HG03575 (cell line): ENCODE measurements around the gene PRR33.

ENCODE experiments used
- ATAC-seq: cut with Tn5 transposase; IDR thresholded peaks from one replicate; pipeline ENCODE4 v1.9.1; 2021; ENCODE audit not compliant: unreplicated experiment, insufficient number of reproducible peaks, low FRiP score; ENCODE audit errors: extremely low read depth

The PRR33 gene

DNA sequence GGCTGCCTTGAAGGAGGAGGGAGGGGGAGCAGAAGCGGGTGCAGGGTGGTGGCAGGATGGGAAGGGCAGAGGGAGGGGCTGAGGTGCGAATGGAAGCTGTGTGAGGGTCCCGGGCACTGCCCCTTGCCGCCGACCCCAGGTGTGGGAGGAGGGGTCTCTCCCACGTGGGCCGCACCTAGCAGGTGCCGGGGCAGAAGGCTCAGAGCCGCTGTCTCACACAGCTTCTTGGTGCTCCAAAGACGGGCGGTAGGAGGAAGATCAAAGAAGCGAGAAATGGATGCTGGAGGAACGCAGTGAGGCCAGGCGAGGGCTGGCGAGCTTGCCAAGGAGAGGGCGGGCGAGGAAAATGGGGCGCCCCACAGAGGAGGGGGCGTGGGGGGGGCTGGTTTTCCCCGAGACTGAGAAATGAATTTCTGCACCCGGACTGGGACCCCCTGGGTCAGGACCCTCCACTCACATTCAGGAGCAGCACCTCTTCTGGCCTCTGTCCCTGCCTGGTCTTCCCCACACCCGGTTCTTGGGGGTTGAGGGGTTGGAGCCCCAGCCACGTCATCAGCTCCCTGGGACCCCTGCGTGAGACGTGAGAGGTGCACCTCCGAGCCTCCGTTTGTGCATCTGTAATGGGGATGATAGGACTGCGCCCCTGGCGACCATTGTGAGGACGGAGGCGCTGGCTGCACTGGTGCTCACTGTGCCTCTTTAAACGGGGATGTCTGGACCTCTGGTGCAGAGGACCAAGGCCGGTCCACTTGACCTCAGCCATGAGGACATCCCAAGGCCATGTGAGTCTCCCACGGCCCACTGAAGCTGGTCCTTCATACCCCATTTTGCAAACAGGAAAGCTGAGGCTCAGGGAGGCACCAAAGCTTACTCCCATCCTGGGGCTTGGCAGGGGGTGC, 22.0 kb downstream of the PRR33 start:
- no peak for ATAC-seq

- no peak for ATAC-seq
These were observed 22.9 kb downstream of the PRR33 start for GRCh38 chr11:1868636-1869291.

DNA sequence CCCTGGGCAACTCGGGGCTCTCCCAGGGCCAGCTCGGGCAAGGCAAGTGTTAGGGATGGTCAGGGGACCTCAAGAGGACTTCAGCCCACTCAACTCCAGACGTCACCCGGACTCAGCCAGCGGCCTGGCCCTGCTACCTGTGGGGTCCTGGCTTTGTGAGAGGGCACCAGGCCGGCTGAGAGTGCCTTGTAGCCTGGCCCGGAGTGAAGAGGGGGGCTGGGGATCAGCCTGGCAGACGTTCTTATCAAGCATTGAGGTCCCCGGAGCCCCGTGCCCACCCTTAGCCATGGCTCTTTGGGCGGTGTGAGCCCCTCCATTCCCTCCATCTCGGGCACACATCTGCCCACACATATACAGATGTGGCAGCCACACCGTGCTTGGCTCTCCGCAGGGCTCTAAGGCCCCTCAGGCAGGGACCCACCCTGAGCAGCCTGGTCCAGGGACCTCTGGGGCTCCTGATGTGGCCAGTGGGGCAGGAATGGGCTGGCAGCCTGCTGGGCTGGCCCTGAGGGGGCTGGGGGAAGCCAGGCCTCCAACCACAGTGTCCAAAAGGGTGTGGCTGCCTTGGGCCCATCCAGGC, 23.5 kb downstream of the PRR33 start:
- no peak for ATAC-seq

DNA sequence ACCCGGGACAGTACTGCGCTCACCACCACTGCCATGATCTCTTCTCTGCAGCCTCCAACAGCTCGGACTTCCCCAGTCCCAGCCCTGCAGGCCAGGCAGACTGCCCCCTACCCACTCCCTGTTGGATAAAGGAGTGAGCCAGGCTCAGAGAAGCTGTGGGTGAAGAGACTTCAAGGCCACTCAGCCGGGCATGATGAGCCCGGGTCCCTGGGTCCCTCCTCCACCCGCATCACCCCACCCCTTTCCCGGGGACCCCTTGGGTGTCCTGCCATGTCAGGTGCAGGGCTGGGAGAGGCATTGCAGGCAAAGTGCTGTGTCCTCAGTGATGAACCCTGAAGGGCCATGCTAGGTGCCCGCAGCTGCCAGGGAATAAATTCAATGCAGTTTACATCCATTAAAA, 24.3 kb downstream of the PRR33 start:
- ATAC-seq, result no peak

DNA sequence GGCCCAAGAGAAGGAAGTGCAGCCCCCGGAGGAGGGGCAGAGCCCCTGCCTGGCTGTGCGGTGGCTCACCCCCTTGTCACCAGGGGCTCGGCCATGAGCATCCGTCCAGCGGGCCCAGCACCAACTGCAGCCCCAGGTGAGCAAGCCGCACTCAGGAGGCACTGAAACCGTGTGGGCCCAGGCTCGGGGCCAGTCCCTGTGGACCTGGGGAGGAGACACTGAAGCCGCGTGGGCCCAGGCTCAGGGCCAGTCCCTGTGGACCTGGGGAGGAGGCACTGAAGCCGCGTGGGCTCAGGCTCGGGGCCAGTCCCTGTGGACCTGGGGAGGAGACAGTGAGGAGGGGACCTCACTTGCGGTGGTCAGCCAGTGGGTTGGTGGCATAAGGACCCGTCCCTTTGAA, 24.9 kb downstream of the PRR33 start:
- no peak for ATAC-seq

- ATAC-seq, result no peak
These were observed 25.5 kb downstream of the PRR33 start for GRCh38 chr11:1866226-1866625.

DNA sequence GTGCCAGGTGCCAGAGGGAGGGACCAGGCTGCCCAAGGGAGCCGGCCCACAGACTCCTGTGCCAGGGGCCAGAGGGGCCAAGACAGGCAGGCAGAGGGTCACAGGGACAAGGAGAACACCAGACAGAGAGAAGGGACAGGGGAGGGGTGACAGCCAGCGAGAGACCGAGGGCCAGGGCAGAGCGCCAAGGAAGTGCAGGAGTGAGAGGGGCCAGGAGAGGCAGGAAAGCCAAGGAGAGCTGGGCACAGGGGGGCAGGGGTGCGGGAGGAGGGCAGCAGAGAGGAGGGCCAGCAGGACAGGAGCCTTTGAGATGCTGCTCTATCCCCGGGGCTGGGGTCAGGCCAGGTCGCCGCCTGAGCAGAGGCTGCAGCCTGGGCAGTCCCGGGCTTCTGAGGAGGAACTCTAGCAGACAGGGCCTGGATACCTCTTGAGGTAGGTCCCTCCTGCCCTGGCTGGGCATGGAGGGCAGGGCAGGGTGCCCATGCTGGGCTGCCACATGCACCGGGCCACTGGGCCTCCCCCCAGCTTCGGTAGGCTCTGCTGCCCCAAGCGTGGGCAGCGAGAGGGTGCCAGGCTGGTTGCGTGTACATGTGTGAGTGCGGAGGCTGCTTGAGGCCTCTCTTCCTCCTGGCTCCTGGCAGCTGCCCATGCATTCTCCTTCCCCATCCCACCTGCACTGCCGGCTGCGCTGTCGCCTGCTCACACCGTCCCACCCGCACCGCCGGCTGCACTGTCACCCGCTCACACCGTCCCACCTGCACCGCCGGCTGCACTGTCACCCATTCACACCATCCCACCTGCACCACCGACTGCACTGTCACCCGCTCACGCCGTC, 26.6 kb downstream of the PRR33 start:
- no peak for ATAC-seq

GRCh38 chr11:1864231-1864630, 27.5 kb downstream of the PRR33 start:
- no peak for ATAC-seq

- ATAC-seq, result no peak
These were observed 28.1 kb downstream of the PRR33 start for GRCh38 chr11:1863352-1864216.

DNA sequence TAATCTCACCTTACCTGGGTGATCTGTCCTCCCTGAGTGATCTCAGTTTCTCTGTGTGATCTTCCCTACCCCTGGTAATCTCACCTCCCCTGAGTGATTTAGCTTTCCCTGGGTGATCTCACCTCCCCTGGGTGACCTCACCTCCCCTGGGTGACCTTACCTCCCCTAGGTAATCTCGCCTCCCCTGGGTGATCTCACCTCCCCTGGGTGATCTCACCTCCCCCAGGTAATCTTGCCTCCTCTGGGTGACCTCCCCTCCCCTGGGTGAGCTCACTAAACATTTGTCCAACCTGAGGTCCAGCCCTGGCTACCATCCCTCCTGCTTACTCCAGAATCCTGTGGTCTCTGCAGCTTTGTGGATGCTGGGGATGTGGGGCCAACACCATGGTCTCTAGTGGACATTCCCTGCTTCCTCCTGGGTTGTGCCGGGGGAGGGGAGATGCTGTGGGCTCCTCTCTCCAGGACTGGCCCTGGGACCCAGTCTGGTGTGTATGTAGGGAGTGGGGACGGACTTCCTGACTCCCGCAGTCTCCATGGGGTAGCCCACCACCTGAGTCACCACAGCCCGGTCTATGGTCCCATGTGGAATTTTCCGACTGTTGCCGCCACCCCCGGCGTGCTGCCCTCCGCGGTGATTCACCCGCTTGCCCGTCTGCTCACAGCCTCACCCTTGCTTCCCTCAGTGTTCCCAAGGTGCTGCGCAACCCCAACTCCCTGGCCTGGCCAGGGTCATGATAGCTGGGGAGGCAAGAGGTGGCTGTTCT, 28.9 kb downstream of the PRR33 start:
- no peak for ATAC-seq

DNA sequence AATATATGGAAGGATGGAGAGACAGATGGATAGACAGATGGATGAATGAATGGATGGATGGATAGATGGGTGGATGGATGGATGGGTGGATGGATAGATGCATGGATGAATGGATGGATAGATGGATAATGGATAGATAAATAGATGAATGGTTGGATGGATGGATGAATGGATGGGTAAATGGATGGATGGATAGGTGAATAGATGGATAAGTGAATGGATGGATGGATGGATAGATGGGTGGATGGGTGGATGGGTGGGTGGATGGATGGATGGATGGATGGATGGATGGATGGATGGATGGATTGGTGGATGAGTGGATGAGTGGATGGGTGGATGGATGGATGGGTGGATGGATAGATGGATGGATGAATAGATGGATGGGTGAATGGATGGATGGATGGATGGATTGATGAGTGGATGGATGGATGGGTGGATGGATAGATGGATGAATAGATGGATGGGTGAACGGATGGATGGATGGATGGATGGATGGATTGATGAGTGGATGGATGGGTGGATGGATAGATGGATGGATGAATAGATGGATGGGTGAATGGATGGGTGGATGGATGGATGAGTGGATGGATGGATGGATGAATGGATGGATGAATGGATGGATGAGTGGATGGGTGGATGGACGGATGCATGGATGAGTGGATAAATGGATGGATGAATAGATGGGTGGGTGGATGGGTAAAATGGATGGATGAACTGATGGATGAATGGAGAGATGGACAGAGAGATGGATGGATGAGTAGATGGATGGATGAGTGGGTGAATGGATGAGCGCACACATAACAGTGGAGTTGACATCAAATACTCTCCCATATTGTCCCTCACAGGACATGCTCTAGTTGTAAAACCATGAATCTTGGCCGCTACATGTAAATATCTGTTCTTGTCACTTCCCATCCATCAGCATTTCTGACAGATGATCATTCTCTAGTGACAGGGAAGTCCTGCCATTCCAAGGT, 30.0 kb downstream of the PRR33 start:
- ATAC-seq, result no peak

GRCh38 chr11:1860108-1860507, 31.6 kb downstream of the PRR33 start:
- ATAC-seq, result no peak

GRCh38 chr11:1859004-1859403, 32.7 kb downstream of the PRR33 start:
- ATAC-seq, result no peak

- ATAC-seq, result no peak
These were observed 33.1 kb downstream of the PRR33 start for GRCh38 chr11:1858576-1858975.

GRCh38 chr11:1858154-1858553, 33.5 kb downstream of the PRR33 start:
- no peak for ATAC-seq

GRCh38 chr11:1857064-1857463, 34.6 kb downstream of the PRR33 start:
- ATAC-seq, result no peak
